Liver (tissue), 9 donors: ENCODE measurements around the gene HCLS1. TPM values are rescaled to one million over a fixed set of nuclear protein-coding genes. Genes with fewer than 3 reads are reported as not detected.

Experiments
- DNase-seq: peaks from one replicate; pipeline ENCODE4 v3.0.0-alpha.2; 2017; ENCODE audit warnings: low spot score
- H3K27ac ChIP-seq, 2 donors: one replicate each; pipeline ENCODE4 v1.7.0; 2013; ENCODE audit warnings: inconsistent platforms in 2 of 2, low read length in 2 of 2, control low read depth in 1 of 2, low read depth in 1 of 2, mild to moderate bottlenecking in 1 of 2
- H3K27me3 ChIP-seq, 4 donors: one replicate each; pipeline versions ENCODE4 v1.6.1 to v1.7.0; 2013; ENCODE audit warnings: low read length in 3 of 4, inconsistent platforms in 1 of 4, mild to moderate bottlenecking in 1 of 4, moderate library complexity in 1 of 4; ENCODE audit not compliant: control insufficient read depth in 4 of 4, insufficient read depth in 4 of 4
- H3K36me3 ChIP-seq, 4 donors: one replicate each; pipeline versions ENCODE4 v1.6.1 to v1.7.0; 2013; ENCODE audit warnings: low read length in 3 of 4, mild to moderate bottlenecking in 3 of 4, low read depth in 1 of 4, moderate library complexity in 1 of 4; ENCODE audit not compliant: control insufficient read depth in 4 of 4, insufficient read depth in 3 of 4
- H3K4me1 ChIP-seq, 4 donors: one replicate each; pipeline versions ENCODE4 v1.6.1 to v1.7.0; 2013; ENCODE audit warnings: low read length in 3 of 4, mild to moderate bottlenecking in 3 of 4, moderate library complexity in 1 of 4; ENCODE audit not compliant: control insufficient read depth in 4 of 4, insufficient read depth in 4 of 4
- H3K4me3 ChIP-seq, 3 donors: one replicate each; pipeline versions ENCODE4 v1.6.1 to v1.7.0; 2013; ENCODE audit warnings: low read length in 3 of 3, control low read depth in 1 of 3, low read depth in 1 of 3, mild to moderate bottlenecking in 1 of 3
- H3K9ac ChIP-seq, 2 donors: one replicate each; pipeline ENCODE4 v1.7.0; 2013; ENCODE audit warnings: low read length in 2 of 2, mild to moderate bottlenecking in 2 of 2, moderate library complexity in 2 of 2, control low read depth in 1 of 2, low read depth in 1 of 2
- H3K9me3 ChIP-seq, 4 donors: one replicate each; pipeline versions ENCODE4 v1.6.1 to v1.7.0; 2013; ENCODE audit warnings: low read length in 3 of 4; ENCODE audit not compliant: control insufficient read depth in 4 of 4
- ATF3 ChIP-seq: IDR thresholded peaks from 2 replicates; pipeline ENCODE4 v1.6.1; 2016; ENCODE audit warnings: antibody characterized with exemption
- CTCF ChIP-seq: fragments of 150-350 bp; IDR thresholded peaks from 2 replicates; pipeline ENCODE4 v1.5.1; 2017; ENCODE audit warnings: improper control_type of control experiment, low read depth, low read length; ENCODE audit not compliant: missing input control
- EGR1 ChIP-seq, 2 donors: IDR thresholded peaks; 2 replicates each; pipeline ENCODE4 v1.6.1; 2016 to 2018; ENCODE audit warnings: antibody characterized with exemption in 2 of 2, low read depth in 2 of 2
- FOXA1 ChIP-seq: IDR thresholded peaks from 2 replicates; pipeline ENCODE4 v1.6.1; 2016; ENCODE audit warnings: antibody characterized with exemption
- FOXA2 ChIP-seq: IDR thresholded peaks from 2 replicates; pipeline ENCODE4 v1.6.1; 2016; ENCODE audit warnings: antibody characterized with exemption
- GABPA ChIP-seq, 2 donors: IDR thresholded peaks in 1 of 2; conservative IDR thresholded peaks in 1 of 2; 2 replicates each; pipeline ENCODE4 v1.6.1; 2016; ENCODE audit warnings: antibody characterized with exemption in 2 of 2, mild to moderate bottlenecking in 1 of 2, moderate library complexity in 1 of 2
- HNF4A ChIP-seq, 2 donors: conservative IDR thresholded peaks; 2 replicates each; pipeline ENCODE4 v1.6.1; 2016; ENCODE audit warnings: antibody characterized with exemption in 2 of 2, mild to moderate bottlenecking in 2 of 2
- HNF4G ChIP-seq: IDR thresholded peaks from 2 replicates; pipeline ENCODE4 v1.6.1; 2016; ENCODE audit warnings: antibody characterized with exemption
- JUND ChIP-seq, 2 donors: IDR thresholded peaks; 2 replicates each; pipeline ENCODE4 v1.6.1; 2016; ENCODE audit warnings: antibody characterized with exemption in 2 of 2
- MAX ChIP-seq: IDR thresholded peaks from 2 replicates; pipeline ENCODE4 v1.6.1; 2016; ENCODE audit warnings: antibody characterized with exemption
- NR2F2 ChIP-seq: IDR thresholded peaks from 2 replicates; pipeline ENCODE4 v1.6.1; 2016; ENCODE audit warnings: antibody characterized with exemption
- RAD21 ChIP-seq, 2 donors: IDR thresholded peaks; 2 replicates each; pipeline ENCODE4 v1.6.1; 2016; ENCODE audit warnings: antibody characterized with exemption in 2 of 2, mild to moderate bottlenecking in 2 of 2
- SP1 ChIP-seq: IDR thresholded peaks from 2 replicates; pipeline ENCODE4 v1.6.1; 2018; ENCODE audit warnings: antibody characterized with exemption, mild to moderate bottlenecking
- TAF1 ChIP-seq: conservative IDR thresholded peaks from 2 replicates; pipeline ENCODE4 v1.6.1; 2016; ENCODE audit warnings: antibody characterized with exemption, mild to moderate bottlenecking
- YY1 ChIP-seq: IDR thresholded peaks from 2 replicates; pipeline ENCODE4 v1.6.1; 2016; ENCODE audit warnings: antibody characterized with exemption, mild to moderate bottlenecking
- WGBS: extraction: QIAGEN DNeasy Blood & Tissue Kit; methylation state at CpG from one replicate; pipeline ENCODE4 v1.1.7; 2013; 5-methylcytosine and 5-hydroxymethylcytosine counted together
- polyA plus RNA-seq, 2 donors: library from polyadenylated mRNA; stranded (reverse) in 1 of 2; unstranded in 1 of 2; fragments of 200-250 nt in 1 of 2; fragments of >200 nt in 1 of 2; fragmentation: Nextera tagmentation in 1 of 2; extraction: Ambion mirVana in 1 of 2; gene quantifications; one replicate each; pipeline versions ENCODE4 v1.2.1 to v1.2.3, GENCODE V29; 2013 to 2015
- total RNA-seq, 2 donors: library from RNA; depleted of rRNA; stranded (reverse); fragments of >200 nt; gene quantifications; one replicate each; pipeline ENCODE4 v1.2.3, GENCODE V29; 2014
- TF ChIP-seq, protein P1 (sequence below): IDR thresholded peaks from 2 replicates; pipeline ENCODE4 v1.6.1; 2016; ENCODE audit warnings: antibody characterized with exemption
- donor health status: healthy.
- donor health status: healthy.
- donor health status: healthy.
- donor health status: healthy.
- donor health status: healthy.

Gene HCLS1
- total and polyA plus RNA-seq, 4 donors, result 17.2 to 39.8 (median 22.5) TPM

DNA sequence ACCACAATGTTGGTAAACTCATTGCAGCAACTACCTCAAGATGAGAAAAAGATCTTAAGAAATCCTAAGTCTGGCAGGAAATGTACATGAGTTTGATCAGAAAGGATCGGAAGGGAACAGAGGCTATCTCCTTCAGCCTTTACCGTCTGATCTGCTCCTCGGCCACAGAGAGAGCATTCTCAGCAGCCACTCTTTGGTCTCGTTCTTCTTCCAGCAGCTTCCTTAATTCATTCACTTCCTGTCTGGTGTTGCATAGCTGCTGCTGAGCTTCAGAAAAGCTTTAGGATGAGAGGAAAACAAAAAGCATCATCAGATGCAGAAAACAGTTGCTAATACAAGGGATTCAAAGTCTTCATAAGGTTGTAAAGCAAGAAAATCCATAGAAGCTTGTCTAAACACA lies 6.6 kb upstream of the HCLS1 start:
- no peak for TF ChIP-seq ATF3
- TF ChIP-seq RAD21 (IDR thresholded peaks at IDR 0.05), result no peak
- no peak for TF ChIP-seq EGR1 (IDR thresholded peaks at IDR 0.05; ENCODE audit: low read depth in 2 of 2)
- TF ChIP-seq TAF1, result no peak
- TF ChIP-seq, protein P1, sequence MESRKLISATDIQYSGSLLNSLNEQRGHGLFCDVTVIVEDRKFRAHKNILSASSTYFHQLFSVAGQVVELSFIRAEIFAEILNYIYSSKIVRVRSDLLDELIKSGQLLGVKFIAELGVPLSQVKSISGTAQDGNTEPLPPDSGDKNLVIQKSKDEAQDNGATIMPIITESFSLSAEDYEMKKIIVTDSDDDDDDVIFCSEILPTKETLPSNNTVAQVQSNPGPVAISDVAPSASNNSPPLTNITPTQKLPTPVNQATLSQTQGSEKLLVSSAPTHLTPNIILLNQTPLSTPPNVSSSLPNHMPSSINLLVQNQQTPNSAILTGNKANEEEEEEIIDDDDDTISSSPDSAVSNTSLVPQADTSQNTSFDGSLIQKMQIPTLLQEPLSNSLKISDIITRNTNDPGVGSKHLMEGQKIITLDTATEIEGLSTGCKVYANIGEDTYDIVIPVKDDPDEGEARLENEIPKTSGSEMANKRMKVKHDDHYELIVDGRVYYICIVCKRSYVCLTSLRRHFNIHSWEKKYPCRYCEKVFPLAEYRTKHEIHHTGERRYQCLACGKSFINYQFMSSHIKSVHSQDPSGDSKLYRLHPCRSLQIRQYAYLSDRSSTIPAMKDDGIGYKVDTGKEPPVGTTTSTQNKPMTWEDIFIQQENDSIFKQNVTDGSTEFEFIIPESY, result no peak
- TF ChIP-seq MAX, result no peak
- no peak for TF ChIP-seq CTCF
- TF ChIP-seq NR2F2, result no peak
- no peak for TF ChIP-seq GABPA (IDR thresholded peaks at IDR 0.05 in 1 of 2, conservative IDR thresholded peaks at IDR 0.05 in 1 of 2)
- TF ChIP-seq FOXA1, result no peak
- no peak for TF ChIP-seq HNF4A (conservative IDR thresholded peaks at IDR 0.05)
- no peak for TF ChIP-seq JUND (IDR thresholded peaks at IDR 0.05)
- TF ChIP-seq SP1, result no peak
- no peak for TF ChIP-seq YY1
- TF ChIP-seq HNF4G, result no peak
- DNase-seq, result no peak
- Histone ChIP-seq H3K4me1 (no peaks in the 10 kb centered on the region), H3K27ac (no peak overlapping the region), H3K9ac (no peak overlapping the region), H3K36me3 (peaks cover 11 to 80% (median 62%) of the 10 kb centered on the region in 4 donors), H3K27me3 (no peaks in the 10 kb centered on the region), H3K4me3 (no peak overlapping the region), H3K9me3 (no peaks in the 10 kb centered on the region)
- WGBS, result 83% methylated on average over 4 of the region's 4 CpGs

GRCh38 chr3:121665488-121665887 lies 4.8 kb upstream of the HCLS1 start:
- 90% methylated on average over 2 of the region's 2 CpGs for WGBS
- DNase-seq, result no peak
- Histone ChIP-seq H3K27me3 (no peaks in the 10 kb centered on the region), H3K4me3 (no peak overlapping the region), H3K4me1 (no peaks in the 10 kb centered on the region), H3K9ac (no peak overlapping the region), H3K27ac (no peak overlapping the region), H3K9me3 (no peaks in the 10 kb centered on the region), H3K36me3 (peaks cover 11 to 70% (median 59%) of the 10 kb centered on the region in 4 donors)
- TF ChIP-seq FOXA1, result no peak

DNA sequence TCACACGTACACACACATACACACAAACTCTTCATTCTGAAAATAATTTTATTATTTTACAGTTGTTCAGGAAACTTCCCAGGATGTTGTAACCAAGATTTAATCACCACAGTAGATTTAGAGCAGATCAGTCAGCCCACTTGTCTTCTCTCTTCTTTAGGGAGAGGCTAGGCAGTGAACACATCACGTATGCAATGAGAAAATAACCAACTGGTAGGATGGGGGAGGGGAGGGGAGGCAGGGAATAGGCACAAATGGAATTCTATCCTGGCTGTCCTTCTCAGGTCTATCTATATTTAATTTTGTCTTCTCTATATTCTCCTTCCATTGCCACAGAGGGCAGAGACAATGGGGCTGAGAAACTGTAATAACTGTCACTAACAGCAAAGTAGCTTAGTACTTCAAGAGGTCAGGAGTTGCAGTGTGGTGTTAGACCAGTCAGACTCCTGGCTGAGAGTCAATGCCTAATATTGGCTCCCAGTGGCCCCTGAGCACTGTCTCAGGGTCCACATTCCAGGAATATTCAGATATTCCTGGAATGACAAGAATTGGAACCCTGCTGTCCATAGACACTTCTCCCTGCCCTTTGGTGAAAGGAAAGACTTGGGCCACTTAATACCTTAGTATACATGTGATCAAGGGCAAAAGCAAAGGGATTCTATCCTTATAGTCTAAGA lies 2.6 kb upstream of the HCLS1 start:
- TF ChIP-seq FOXA2 (no peak), NR2F2 (no peak), SP1 (no peak), EGR1 (IDR thresholded peaks at IDR 0.05; ENCODE audit: low read depth in 2 of 2) (no peak), TAF1 (no peak), HNF4G (no peak), ATF3 (no peak), MAX (no peak), FOXA1 (no peak), HNF4A (conservative IDR thresholded peaks at IDR 0.05) (no peak), CTCF (no peak), YY1 (no peak)
- 86% methylated on average over 2 of the region's 2 CpGs for WGBS
- Histone ChIP-seq H3K4me3 (no peak overlapping the region), H3K27me3 (no peaks in the 10 kb centered on the region), H3K4me1 (peaks cover 0 to 3% (median 0%) of the 10 kb centered on the region in 4 donors), H3K36me3 (peaks cover 9 to 55% (median 49%) of the 10 kb centered on the region in 4 donors), H3K27ac (no peak overlapping the region), H3K9me3 (no peaks in the 10 kb centered on the region), H3K9ac (no peak overlapping the region)
- no peak for DNase-seq
